Hindlimb muscle (tissue), 1 donor: Measurements from ENCODE around the gene PDE9A. TPM values are rescaled to one million over a fixed set of nuclear protein-coding genes. Genes with fewer than 3 reads are reported as not detected.

Experiments used
- DNase-seq: peaks from one replicate; pipeline ENCODE4 v3.0.0-alpha.2; 2013
- polyA plus RNA-seq: library from polyadenylated mRNA; unstranded; fragments of 120-200 nt; gene quantifications from one replicate; pipeline ENCODE4 v1.2.1, GENCODE V29; 2013; ENCODE audit not compliant: insufficient read length

The PDE9A gene
- polyA plus RNA-seq, 1 donor, result 7.5 TPM

GRCh38 chr21:42644223-42645208, 8.9 kb upstream of the PDE9A start:
- DNase-seq, result peak; percentile 54

- DNase-seq, result no peak
These were observed 8.0 kb upstream of the PDE9A start for GRCh38 chr21:42645211-42646075.

- DNase-seq, result no peak
These were observed 7.2 kb upstream of the PDE9A start for GRCh38 chr21:42646076-42646825.

- DNase-seq, result no peak
These were observed 6.6 kb upstream of the PDE9A start for GRCh38 chr21:42646836-42647235.

- DNase-seq, result no peak
These were observed 4.8 kb upstream of the PDE9A start for GRCh38 chr21:42648606-42649005.

GRCh38 chr21:42649122-42650032, 4.0 kb upstream of the PDE9A start:
- no peak for DNase-seq

GRCh38 chr21:42650033-42650370, 3.4 kb upstream of the PDE9A start:
- no peak for DNase-seq

- DNase-seq, result no peak
These were observed 2.7 kb upstream of the PDE9A start for GRCh38 chr21:42650441-42651421.

GRCh38 chr21:42651515-42652401, 1.7 kb upstream of the PDE9A start:
- DNase-seq, result no peak

GRCh38 chr21:42652527-42653230, 742 bp upstream of the PDE9A start:
- DNase-seq, result peak; percentile 50

GRCh38 chr21:42654179-42654912, 925 bp downstream of the PDE9A start:
- no peak for DNase-seq

GRCh38 chr21:42654913-42655795, 1.7 kb downstream of the PDE9A start:
- no peak for DNase-seq

- DNase-seq, result no peak
These were observed 2.7 kb downstream of the PDE9A start for GRCh38 chr21:42655796-42656770.

GRCh38 chr21:42656872-42657271, 3.5 kb downstream of the PDE9A start:
- no peak for DNase-seq

- DNase-seq, result no peak
These were observed 4.4 kb downstream of the PDE9A start for GRCh38 chr21:42657676-42658319.
